ENCODE data around the gene VSNL1.

The VSNL1 gene

GRCh38 chr2:17583166-17583565 lies 42.7 kb downstream of the VSNL1 start:
- DNase-seq (ENCODE audit: low spot score): no peak

GRCh38 chr2:17583646-17584045 lies 43.1 kb downstream of the VSNL1 start:
- no peak for DNase-seq (ENCODE audit: low spot score)

- DNase-seq (ENCODE audit: low spot score): no peak
Observed at GRCh38 chr2:17584689-17585088, 44.2 kb downstream of the VSNL1 start.

- DNase-seq (ENCODE audit: low spot score): no peak
Observed at GRCh38 chr2:17587469-17587868, 47.0 kb downstream of the VSNL1 start.

- no peak for DNase-seq (ENCODE audit: low spot score)
Observed at GRCh38 chr2:17588031-17588430, 47.5 kb downstream of the VSNL1 start.

- DNase-seq (ENCODE audit: low spot score): no peak
Observed at GRCh38 chr2:17589406-17590035, 49.0 kb downstream of the VSNL1 start.

- no peak for DNase-seq (ENCODE audit: low spot score)
Observed at GRCh38 chr2:17590342-17590911, 49.9 kb downstream of the VSNL1 start.

GRCh38 chr2:17591846-17592245 lies 51.4 kb downstream of the VSNL1 start:
- DNase-seq (ENCODE audit: low spot score): no peak

GRCh38 chr2:17592731-17593409 lies 52.4 kb downstream of the VSNL1 start:
- no peak for DNase-seq (ENCODE audit: low spot score)

GRCh38 chr2:17593445-17593840 lies 52.9 kb downstream of the VSNL1 start:
- no peak for DNase-seq (ENCODE audit: low spot score)

- DNase-seq (ENCODE audit: low spot score): no peak
Observed at GRCh38 chr2:17593841-17594491, 53.5 kb downstream of the VSNL1 start.

- DNase-seq (ENCODE audit: low spot score): peak; percentile 35
Observed at GRCh38 chr2:17594533-17595401, 54.3 kb downstream of the VSNL1 start.

GRCh38 chr2:17599617-17600016 lies 59.1 kb downstream of the VSNL1 start:
- DNase-seq (ENCODE audit: low spot score): no peak

GRCh38 chr2:17600556-17601204 lies 60.2 kb downstream of the VSNL1 start:
- DNase-seq (ENCODE audit: low spot score): no peak

GRCh38 chr2:17604050-17604449 lies 63.6 kb downstream of the VSNL1 start:
- no peak for DNase-seq (ENCODE audit: low spot score)

- DNase-seq (ENCODE audit: low spot score): no peak
Observed at GRCh38 chr2:17605696-17606095, 65.2 kb downstream of the VSNL1 start.

- no peak for DNase-seq (ENCODE audit: low spot score)
Observed at GRCh38 chr2:17606851-17607250, 66.4 kb downstream of the VSNL1 start.

- DNase-seq (ENCODE audit: low spot score): no peak
Observed at GRCh38 chr2:17607379-17607778, 66.9 kb downstream of the VSNL1 start.

GRCh38 chr2:17608251-17608650 lies 67.8 kb downstream of the VSNL1 start:
- DNase-seq (ENCODE audit: low spot score): no peak

GRCh38 chr2:17610521-17610920 lies 70.0 kb downstream of the VSNL1 start:
- no peak for DNase-seq (ENCODE audit: low spot score)

GRCh38 chr2:17611036-17611435 lies 70.5 kb downstream of the VSNL1 start:
- no peak for DNase-seq (ENCODE audit: low spot score)

Measured in AG08395 (cell line).